WTC11 (cell line): Measurements from ENCODE around the gene SRSF2. TPM values are rescaled to one million over a fixed set of nuclear protein-coding genes. Genes with fewer than 3 reads are reported as not detected.

Source experiments
- ATAC-seq: fragments of 200-7000 bp; cut with Tn5 transposase; 2 replicates; pipeline ENCODE4 v1.10.0; 2021; ENCODE audit warnings: mild to moderate bottlenecking, moderate library complexity
- CTCF ChIA-PET: fragments of 300-600 bp; sonication (Branson Sonifier 250); formaldehyde crosslinking; loops from one replicate; lab custom pipeline; 2021; ENCODE audit warnings: antibody characterized with exemption; lab: Charles Lee
- POLR2A ChIA-PET: fragments of 350-600 bp; sonication (Branson Sonifier 250); formaldehyde crosslinking; loops from one replicate; lab custom pipeline; 2021; ENCODE audit warnings: antibody characterized with exemption; lab: Charles Lee
- DNase-seq: peaks from one replicate; pipeline ENCODE4 v3.0.0; 2021; ENCODE audit warnings: low spot score
- H3K27ac Mint-ChIP-seq: 2 replicates; pipeline ENCODE4 v1.8.0; 2021; ENCODE audit warnings: mixed read lengths
- H3K27me3 Mint-ChIP-seq: 2 replicates; pipeline ENCODE4 v1.8.0; 2021; ENCODE audit warnings: low read depth, mild to moderate bottlenecking, moderate library complexity, mixed read lengths
- H3K36me3 Mint-ChIP-seq: 2 replicates; pipeline ENCODE4 v1.8.0; 2021; ENCODE audit warnings: mixed read lengths
- H3K4me1 Mint-ChIP-seq: 2 replicates; pipeline ENCODE4 v1.8.0; 2022; ENCODE audit warnings: mixed read lengths
- H3K4me3 Mint-ChIP-seq: 2 replicates; pipeline ENCODE4 v1.8.0; 2021; ENCODE audit warnings: mild to moderate bottlenecking, moderate library complexity, mixed read lengths
- H3K9me3 Mint-ChIP-seq: 2 replicates; pipeline ENCODE4 v1.8.0; 2021; ENCODE audit warnings: mixed read lengths
- ERG ChIP-seq: fragments of 250-450 bp; sonication (Bioruptor Pico); IDR thresholded peaks from 2 replicates; pipeline ENCODE4 v1.8.0; 2021; ENCODE audit warnings: mild to moderate bottlenecking
- FOXK1 ChIP-seq: sonication (generic); formaldehyde crosslinking; IDR thresholded peaks from 2 replicates; pipeline ENCODE4 v1.8.0; 2022; ENCODE audit warnings: mild to moderate bottlenecking, moderate library complexity, missing genetic modification reagents
- HMGXB4 ChIP-seq: sonication (generic); formaldehyde crosslinking; IDR thresholded peaks from 2 replicates; pipeline ENCODE4 v1.8.1; 2023; ENCODE audit warnings: mild to moderate bottlenecking, moderate library complexity, missing genetic modification reagents
- IRF1 ChIP-seq: sonication (generic); formaldehyde crosslinking; IDR thresholded peaks from 2 replicates; pipeline ENCODE4 v1.8.0; 2023; ENCODE audit warnings: missing genetic modification reagents
- JAZF1 ChIP-seq: fragments of 250-450 bp; sonication (Bioruptor Pico); IDR thresholded peaks from 2 replicates; pipeline ENCODE4 v1.9.0; 2021; ENCODE audit warnings: moderate library complexity, mild to moderate bottlenecking, inconsistent platforms
- KAT7 ChIP-seq: sonication (generic); formaldehyde crosslinking; IDR thresholded peaks from 2 replicates; pipeline ENCODE4 v1.8.1; 2023; ENCODE audit warnings: missing genetic modification reagents, mild to moderate bottlenecking, borderline replicate concordance
- MAX ChIP-seq: sonication (generic); formaldehyde crosslinking; IDR thresholded peaks from 2 replicates; pipeline ENCODE4 v1.8.0; 2022; ENCODE audit warnings: mild to moderate bottlenecking, missing genetic modification reagents
- NFYB ChIP-seq: sonication (generic); formaldehyde crosslinking; conservative IDR thresholded peaks from 2 replicates; pipeline ENCODE4 v1.8.0; 2022; ENCODE audit warnings: low read depth, missing genetic modification reagents
- PRDM15 ChIP-seq: sonication (generic); formaldehyde crosslinking; IDR thresholded peaks from 2 replicates; pipeline ENCODE4 v1.8.0; 2022; ENCODE audit warnings: missing genetic modification reagents
- RELA ChIP-seq: sonication (generic); formaldehyde crosslinking; IDR thresholded peaks from 2 replicates; pipeline ENCODE4 v1.8.1; 2022; ENCODE audit warnings: missing genetic modification reagents, mild to moderate bottlenecking, borderline replicate concordance
- SMAD4 ChIP-seq: sonication (generic); formaldehyde crosslinking; IDR thresholded peaks from 2 replicates; pipeline ENCODE4 v1.8.0; 2022; ENCODE audit warnings: mild to moderate bottlenecking, missing genetic modification reagents
- TEAD4 ChIP-seq: sonication (generic); formaldehyde crosslinking; IDR thresholded peaks from 2 replicates; pipeline ENCODE4 v1.8.0; 2022; ENCODE audit warnings: mild to moderate bottlenecking, missing genetic modification reagents
- TP53 ChIP-seq: sonication (generic); formaldehyde crosslinking; IDR thresholded peaks from 2 replicates; pipeline ENCODE4 v1.8.1; 2023; ENCODE audit warnings: mild to moderate bottlenecking, missing genetic modification reagents
- USF1 ChIP-seq: sonication (generic); formaldehyde crosslinking; IDR thresholded peaks from 2 replicates; pipeline ENCODE4 v1.8.0; 2022; ENCODE audit warnings: mild to moderate bottlenecking, missing genetic modification reagents
- ZBTB21 ChIP-seq: sonication (generic); formaldehyde crosslinking; IDR thresholded peaks from 2 replicates; pipeline ENCODE4 v1.8.1; 2023; ENCODE audit warnings: mild to moderate bottlenecking, missing genetic modification reagents, borderline replicate concordance
- ZNF138 ChIP-seq: sonication (generic); formaldehyde crosslinking; conservative IDR thresholded peaks from 2 replicates; pipeline ENCODE4 v1.8.1; 2022; ENCODE audit warnings: mild to moderate bottlenecking, moderate library complexity, missing genetic modification reagents
- ZNF396 ChIP-seq: fragments of 250-450 bp; sonication (Bioruptor Pico); IDR thresholded peaks from 2 replicates; pipeline ENCODE4 v1.8.0; 2021; ENCODE audit warnings: mild to moderate bottlenecking, moderate library complexity, borderline replicate concordance
- ZNF425 ChIP-seq: fragments of 250-450 bp; sonication (Bioruptor Pico); conservative IDR thresholded peaks from 2 replicates; pipeline ENCODE4 v1.9.0; 2021; ENCODE audit warnings: mild to moderate bottlenecking
- total RNA-seq: library from RNA; stranded (reverse); gene quantifications from 3 replicates; pipeline ENCODE4 v1.2.3, GENCODE V29; 2021

Gene SRSF2
- total RNA-seq, 1 experiment from 2014 or later, result 355 TPM

- TF ChIP-seq ZNF396 (CRISPR knock-in tag) (no peak), USF1 (CRISPR knock-in tag) (peak; percentile 96)
- TF ChIP-seq, all 79 proteins: peak for 13
These were observed 741 bp upstream of the SRSF2 start, which contains the start of gene MFSD11 (continued) for GRCh38 chr17:76737676-76738467.

GRCh38 chr17:76736349-76737081 lies 616 bp downstream of the SRSF2 start:
- Mint-ChIP-seq H3K9me3 (no peaks in the 10 kb centered on the region), H3K4me3 (peak overlapping the region; percentile 99), H3K36me3 (peaks cover 48% of the 10 kb centered on the region), H3K27ac (peak overlapping the region; percentile 98), H3K4me1 (peaks cover 42% of the 10 kb centered on the region), H3K27me3 (no peaks in the 10 kb centered on the region)
- no peak; the same call in 1 of the 2 replicates for ATAC-seq
- CTCF ChIA-PET, result no interaction called here
- POLR2A ChIA-PET, result interaction anchor here (3.1 kb wide), 1 partner anchor 9 kb away, joined by 28 read pairs; the partner anchor contains the start of genes JMJD6 and METTL23
- peak; percentile 70 for DNase-seq
- TF ChIP-seq KAT7 (CRISPR knock-in tag) (0 out of 2 replicates have a peak, but pooled peaks have one; percentile 15), ZNF396 (CRISPR knock-in tag) (no peak), FOXK1 (CRISPR knock-in tag) (0 out of 2 replicates have a peak, but pooled peaks have one; percentile 49), ERG (CRISPR knock-in tag) (no peak), TEAD4 (CRISPR knock-in tag) (no peak), PRDM15 (peak; percentile 81), MAX (CRISPR knock-in tag) (no peak), ZNF425 (no peak), SMAD4 (CRISPR knock-in tag) (peak; percentile 5; the same call in 1 of the 2 replicates), TP53 (CRISPR knock-in tag) (no peak; the same call in 1 of the 2 replicates), ZBTB21 (CRISPR knock-in tag) (no peak), NFYB (CRISPR knock-in tag) (no peak), IRF1 (CRISPR knock-in tag) (0 out of 2 replicates have a peak, but pooled peaks have one; percentile 31), RELA (CRISPR knock-in tag) (no peak), HMGXB4 (CRISPR knock-in tag) (peak; percentile 20; the same call in 1 of the 2 replicates), ZNF138 (CRISPR knock-in tag) (no peak), JAZF1 (CRISPR knock-in tag) (no peak)
